Naive thymus-derived CD4-positive, alpha-beta T cell (primary cell): Measurements from ENCODE around the gene OSBPL8. TPM values are rescaled to one million over a fixed set of nuclear protein-coding genes. Genes with fewer than 3 reads are reported as not detected.
"Not testable (repeated sequence)": the region's sequence is repeated elsewhere in the genome, so short reads cannot be mapped to it uniquely, and the experiment has no call there.

Experiments used
- ATAC-seq: fragments of 150-1000 bp; cut with Tn5 transposase; 2 replicates; pipeline ENCODE4 v1.10.0; 2021; ENCODE audit warnings: mild to moderate bottlenecking, moderate library complexity
- CTCF ChIA-PET: fragments of 350-600 bp; sonication (Branson Sonifier 250); formaldehyde crosslinking; loops from one replicate; lab custom pipeline; 2021; ENCODE audit warnings: antibody characterized with exemption; lab: Charles Lee
- POLR2A ChIA-PET: fragments of 350-600 bp; sonication (Branson Sonifier 250); formaldehyde crosslinking; loops from one replicate; lab custom pipeline; 2021; ENCODE audit warnings: antibody characterized with exemption, inconsistent platforms; lab: Charles Lee
- DNase-seq, 9 donors: peaks; one replicate each; pipeline versions ENCODE4 v3.0.0 to v3.0.0-alpha.2; 2020 to 2022; ENCODE audit warnings: mixed read lengths in 1 of 9
- H3K27ac ChIP-seq: one replicate; pipeline ENCODE4 v1.7.0; 2013; ENCODE audit warnings: mild to moderate bottlenecking, low read depth, low read length, moderate library complexity
- H3K27me3 ChIP-seq, 2 donors: one replicate each; pipeline ENCODE4 v1.7.0; 2013; ENCODE audit warnings: low read length in 2 of 2, mild to moderate bottlenecking in 2 of 2, moderate library complexity in 2 of 2; ENCODE audit not compliant: control insufficient read depth in 2 of 2, insufficient read depth in 2 of 2
- H3K36me3 ChIP-seq, 3 experiments: 1 replicate in 2 of 3; 2 replicates in 1 of 3; pipeline ENCODE4 v1.7.0; 2013; ENCODE audit warnings: low read length in 3 of 3, mild to moderate bottlenecking in 3 of 3, moderate library complexity in 1 of 3; ENCODE audit not compliant: insufficient read depth in 3 of 3, control insufficient read depth in 2 of 3
- H3K4me1 ChIP-seq, 2 donors: one replicate each; pipeline ENCODE4 v1.7.0; 2013; ENCODE audit warnings: low read length in 2 of 2, mild to moderate bottlenecking in 2 of 2, moderate library complexity in 1 of 2; ENCODE audit not compliant: control insufficient read depth in 2 of 2, insufficient read depth in 2 of 2
- H3K4me3 ChIP-seq: 2 replicates; pipeline ENCODE4 v1.7.0; 2013; ENCODE audit warnings: mild to moderate bottlenecking, low read length
- H3K9me3 ChIP-seq, 3 experiments: 1 replicate in 2 of 3; 2 replicates in 1 of 3; pipeline ENCODE4 v1.7.0; 2013; ENCODE audit warnings: low read length in 3 of 3; ENCODE audit not compliant: control insufficient read depth in 2 of 3
- H3K27ac Mint-ChIP-seq, 9 donors: one replicate each; pipeline ENCODE4 v1.8.0; 2020 to 2022; ENCODE audit warnings: mixed read lengths in 9 of 9, mild to moderate bottlenecking in 8 of 9, moderate library complexity in 5 of 9, inconsistent platforms in 2 of 9
- H3K27me3 Mint-ChIP-seq, 5 donors: one replicate each; pipeline ENCODE4 v1.8.0; 2021 to 2022; ENCODE audit warnings: mixed read lengths in 5 of 5, mild to moderate bottlenecking in 1 of 5
- H3K36me3 Mint-ChIP-seq, 5 donors: one replicate each; pipeline ENCODE4 v1.8.0; 2020 to 2022; ENCODE audit warnings: mixed read lengths in 5 of 5, mild to moderate bottlenecking in 3 of 5, inconsistent platforms in 1 of 5
- H3K4me1 Mint-ChIP-seq, 7 donors: one replicate each; pipeline ENCODE4 v1.8.0; 2020 to 2022; ENCODE audit warnings: mixed read lengths in 7 of 7, mild to moderate bottlenecking in 3 of 7, inconsistent platforms in 1 of 7
- H3K4me3 Mint-ChIP-seq, 10 donors: one replicate each; pipeline ENCODE4 v1.8.0; 2020 to 2022; ENCODE audit warnings: mild to moderate bottlenecking in 10 of 10, mixed read lengths in 10 of 10, moderate library complexity in 6 of 10, inconsistent platforms in 2 of 10
- H3K9me3 Mint-ChIP-seq, 11 donors: one replicate each; pipeline ENCODE4 v1.8.0; 2020 to 2022; ENCODE audit warnings: mixed read lengths in 11 of 11, mild to moderate bottlenecking in 4 of 11, inconsistent platforms in 1 of 11, moderate library complexity in 1 of 11
- intact Hi-C, 2 donors: fragments of 100-400 bp; cut with micrococcal nuclease; formaldehyde crosslinking; loops; one replicate each; pipeline ENCODE4 v1.15.1; 2023
- polyA plus RNA-seq, 2 donors: library from polyadenylated mRNA; unstranded; fragments of 300-500 nt; fragmentation: Illumina TruSeq; gene quantifications; one replicate each; pipeline ENCODE4 v1.2.3, GENCODE V29; 2021
- total RNA-seq, 6 experiments: library from RNA in 5 of 6; stranded (reverse) in 5 of 6; gene quantifications; 1 replicate in 5 of 6; 2 replicates in 1 of 6; pipeline ENCODE4 v1.2.3 and lab custom pipeline; 2021 to 2026

Gene OSBPL8
- total and polyA plus RNA-seq, 7 experiments from 2014 or later: 113 to 157 (median 122) TPM

DNA sequence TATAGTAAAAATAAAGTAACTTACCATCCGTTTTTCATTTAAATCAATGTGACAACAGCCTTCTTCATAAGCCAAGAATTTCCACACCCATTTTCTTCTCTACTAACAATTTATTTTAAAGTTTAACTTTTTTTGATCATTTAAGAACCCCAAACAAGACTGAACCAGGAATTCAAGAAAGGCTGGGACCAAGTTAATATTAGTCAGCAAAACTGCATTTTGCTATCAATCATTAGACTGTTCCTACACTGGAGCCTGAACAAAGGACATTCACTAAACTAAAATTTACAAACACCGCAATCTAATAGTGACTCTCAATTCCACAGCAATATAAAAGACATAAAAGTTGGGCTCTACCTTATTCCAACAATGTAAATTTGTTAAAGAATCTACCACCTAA is 73.6 kb downstream of the OSBPL8 start:
- Mint-ChIP-seq H3K4me3 (no peak overlapping the region), H3K27ac (peak overlapping the region in 1 of 9 donors; percentile 16), H3K4me1 (peaks cover 16 to 46% (median 34%) of the 10 kb centered on the region in 7 donors), H3K27me3 (no peaks in the 10 kb centered on the region), H3K36me3 (peaks cover 16 to 63% (median 22%) of the 10 kb centered on the region in 5 donors), H3K9me3 (no peaks in the 10 kb centered on the region)
- ATAC-seq: no peak
- no peaks in the 10 kb centered on the region for H3K9me3 ChIP-seq
- no peak overlapping the region for H3K4me3 ChIP-seq
- peaks cover 0 to 23% (median 0%) of the 10 kb centered on the region in 3 experiments for H3K36me3 ChIP-seq
- H3K27ac ChIP-seq: no peak overlapping the region
- POLR2A ChIA-PET: no interaction called here
- DNase-seq: no peak
- no peaks in the 10 kb centered on the region for H3K4me1 ChIP-seq
- intact Hi-C loops: loop anchor here in 1 of 2 donors (5.0 kb wide), 1 partner anchor 71 kb away; the partner anchor contains the start of gene OSBPL8
- CTCF ChIA-PET: no interaction called here
- no peaks in the 10 kb centered on the region for H3K27me3 ChIP-seq

DNA sequence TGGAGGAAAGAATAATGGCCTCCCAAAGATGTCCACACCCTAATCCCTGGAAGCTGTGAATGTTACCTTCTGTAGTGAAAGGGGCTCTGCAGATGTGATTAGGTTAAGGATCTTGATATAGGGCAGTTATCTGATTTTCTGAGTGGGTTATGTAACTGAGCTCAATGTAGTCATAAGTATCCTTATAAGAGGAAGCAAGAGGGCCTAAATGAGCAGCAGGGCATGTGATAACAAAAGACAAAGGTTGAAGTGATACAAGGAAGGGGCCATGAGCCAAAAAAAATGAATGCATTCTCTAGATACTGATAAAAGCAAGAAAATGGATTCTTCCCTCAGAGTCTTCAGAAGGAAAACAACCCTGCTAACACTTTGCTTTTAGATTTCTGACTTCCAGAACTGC is 78.8 kb downstream of the OSBPL8 start:
- peaks cover 5 to 43% (median 25%) of the 10 kb centered on the region in 5 donors for H3K36me3 Mint-ChIP-seq
- POLR2A ChIA-PET: no interaction called here

DNA sequence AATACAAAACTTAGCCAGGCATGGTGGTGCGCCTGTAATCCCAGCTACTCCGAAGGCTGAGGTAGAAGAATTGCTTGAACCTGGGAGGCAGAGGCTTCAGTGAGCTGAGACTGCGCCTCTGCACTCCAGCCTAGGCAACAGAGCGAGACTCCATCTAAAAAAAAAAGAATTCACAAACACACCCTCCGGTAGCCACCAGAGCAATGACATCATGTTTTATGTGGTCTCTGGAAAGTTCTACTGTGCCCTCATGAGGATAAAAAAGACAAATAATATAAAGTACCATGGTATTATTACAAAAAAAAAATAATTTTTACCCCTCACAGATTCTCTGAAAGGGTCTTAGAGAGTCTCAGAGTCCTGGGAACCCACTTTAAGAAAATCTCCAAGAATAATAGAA is 81.5 kb downstream of the OSBPL8 start:
- ChIA-PET POLR2A (no interaction called here), CTCF (no interaction called here)
- Histone ChIP-seq H3K36me3 (peaks cover 0 to 3% (median 0%) of the 10 kb centered on the region in 3 experiments), H3K27me3 (no peaks in the 10 kb centered on the region), H3K4me3 (no peak overlapping the region), H3K4me1 (no peaks in the 10 kb centered on the region), H3K9me3 (no peaks in the 10 kb centered on the region), H3K27ac (no peak overlapping the region)
- Mint-ChIP-seq H3K9me3 (no peaks in the 10 kb centered on the region), H3K4me1 (peaks cover 9 to 57% (median 37%) of the 10 kb centered on the region in 7 donors), H3K27me3 (no peaks in the 10 kb centered on the region), H3K27ac (no peak overlapping the region), H3K36me3 (peaks cover 0 to 39% (median 24%) of the 10 kb centered on the region in 5 donors), H3K4me3 (no peak overlapping the region)
- intact Hi-C loops: no loop called here
- no peak for DNase-seq
- no peak for ATAC-seq

More for the DNA sequence above, 78.8 kb downstream of the OSBPL8 start:
- no peak overlapping the region for H3K27ac ChIP-seq
- peaks cover 9 to 44% (median 35%) of the 10 kb centered on the region in 7 donors for H3K4me1 Mint-ChIP-seq
- no peaks in the 10 kb centered on the region for H3K9me3 ChIP-seq
- H3K27me3 ChIP-seq: no peaks in the 10 kb centered on the region
- peak overlapping the region in 2 of 9 donors; percentile 4 to 51 for H3K27ac Mint-ChIP-seq
- H3K4me3 Mint-ChIP-seq: no peak overlapping the region
- CTCF ChIA-PET: interaction anchor here (0.5 kb wide), 1 partner anchor 56 kb away, joined by 3 read pairs; no protein-coding TSS in a partner anchor
- intact Hi-C loops: no loop called here
- ATAC-seq: peak; percentile 24
- peaks cover 0 to 9% (median 0%) of the 10 kb centered on the region in 3 experiments for H3K36me3 ChIP-seq
- no peaks in the 10 kb centered on the region for H3K4me1 ChIP-seq
- no peaks in the 10 kb centered on the region for H3K27me3 Mint-ChIP-seq
- H3K9me3 Mint-ChIP-seq: no peaks in the 10 kb centered on the region
- DNase-seq: no peak
- no peak overlapping the region for H3K4me3 ChIP-seq

DNA sequence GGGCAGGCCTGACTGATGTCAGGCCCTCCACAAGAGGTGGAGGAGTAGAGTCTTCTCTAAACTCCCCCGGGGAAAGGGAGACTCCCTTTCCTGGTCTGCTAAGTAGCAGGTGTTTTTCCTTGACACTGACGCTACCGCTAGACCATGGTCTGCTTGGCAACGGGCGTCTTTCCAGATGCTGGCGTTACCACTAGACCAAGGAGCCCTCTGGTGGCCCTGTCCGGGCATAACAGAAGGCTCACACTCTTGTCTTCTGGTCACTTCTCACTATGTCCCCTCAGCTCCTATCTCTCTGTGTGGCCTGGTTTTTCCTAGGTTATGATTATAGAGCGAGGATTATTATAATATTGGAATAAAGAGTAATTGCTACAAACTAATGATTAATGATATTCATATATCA is 86.7 kb downstream of the OSBPL8 start:
- H3K27me3 Mint-ChIP-seq, H3K27me3 ChIP-seq, H3K4me3 Mint-ChIP-seq, H3K4me1 ChIP-seq, DNase-seq, H3K36me3 ChIP-seq, CTCF ChIA-PET, POLR2A ChIA-PET, H3K9me3 Mint-ChIP-seq, H3K4me3 ChIP-seq, H3K9me3 ChIP-seq, intact Hi-C loops, ATAC-seq, H3K27ac Mint-ChIP-seq, H3K27ac ChIP-seq: not testable (repeated sequence)
- Mint-ChIP-seq H3K36me3 (peaks cover 0 to 14% (median 8%) of the 10 kb centered on the region in 5 donors), H3K4me1 (peaks cover 0 to 38% (median 24%) of the 10 kb centered on the region in 7 donors)

DNA sequence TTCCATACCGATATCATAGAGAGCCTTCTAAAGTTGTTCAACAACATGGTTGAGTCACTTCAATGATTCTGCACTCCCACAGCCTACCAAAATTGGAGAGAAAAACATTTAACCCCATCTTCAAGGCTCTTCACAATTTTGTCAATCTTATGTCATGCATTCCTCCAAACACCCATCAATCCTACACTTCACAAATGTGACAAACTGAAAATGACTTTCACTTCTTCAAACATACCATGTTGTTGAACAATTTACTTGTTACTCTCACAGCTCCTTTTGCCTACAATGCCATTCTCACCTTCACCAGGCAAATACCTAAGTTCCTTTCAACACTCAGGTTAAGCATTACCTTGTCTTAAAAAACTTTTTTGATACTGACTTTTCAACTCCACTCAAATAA is 88.0 kb downstream of the OSBPL8 start:
- CTCF ChIA-PET: interaction anchor here (1.0 kb wide), 1 partner anchor 13 kb away, joined by 3 read pairs; no protein-coding TSS in a partner anchor
- peaks cover 0 to 5% of the 10 kb centered on the region in 2 donors for H3K4me1 ChIP-seq
- DNase-seq (no peak), ATAC-seq (no peak)
- POLR2A ChIA-PET: interaction anchor here (0.7 kb wide), 1 partner anchor 492 kb away, joined by 3 read pairs; no protein-coding TSS in a partner anchor
- H3K27ac ChIP-seq: no peak overlapping the region
- no peaks in the 10 kb centered on the region for H3K9me3 ChIP-seq
- no peaks in the 10 kb centered on the region for H3K27me3 ChIP-seq
- H3K36me3 Mint-ChIP-seq: peaks cover 0 to 14% (median 7%) of the 10 kb centered on the region in 5 donors
- no peaks in the 10 kb centered on the region for H3K27me3 Mint-ChIP-seq
- H3K9me3 Mint-ChIP-seq: no peaks in the 10 kb centered on the region
- no peak overlapping the region for H3K27ac Mint-ChIP-seq
- H3K4me3 Mint-ChIP-seq: no peak overlapping the region
- H3K36me3 ChIP-seq: no peaks in the 10 kb centered on the region
- intact Hi-C loops: no loop called here
- peaks cover 0 to 28% (median 16%) of the 10 kb centered on the region in 7 donors for H3K4me1 Mint-ChIP-seq
- no peak overlapping the region for H3K4me3 ChIP-seq

DNA sequence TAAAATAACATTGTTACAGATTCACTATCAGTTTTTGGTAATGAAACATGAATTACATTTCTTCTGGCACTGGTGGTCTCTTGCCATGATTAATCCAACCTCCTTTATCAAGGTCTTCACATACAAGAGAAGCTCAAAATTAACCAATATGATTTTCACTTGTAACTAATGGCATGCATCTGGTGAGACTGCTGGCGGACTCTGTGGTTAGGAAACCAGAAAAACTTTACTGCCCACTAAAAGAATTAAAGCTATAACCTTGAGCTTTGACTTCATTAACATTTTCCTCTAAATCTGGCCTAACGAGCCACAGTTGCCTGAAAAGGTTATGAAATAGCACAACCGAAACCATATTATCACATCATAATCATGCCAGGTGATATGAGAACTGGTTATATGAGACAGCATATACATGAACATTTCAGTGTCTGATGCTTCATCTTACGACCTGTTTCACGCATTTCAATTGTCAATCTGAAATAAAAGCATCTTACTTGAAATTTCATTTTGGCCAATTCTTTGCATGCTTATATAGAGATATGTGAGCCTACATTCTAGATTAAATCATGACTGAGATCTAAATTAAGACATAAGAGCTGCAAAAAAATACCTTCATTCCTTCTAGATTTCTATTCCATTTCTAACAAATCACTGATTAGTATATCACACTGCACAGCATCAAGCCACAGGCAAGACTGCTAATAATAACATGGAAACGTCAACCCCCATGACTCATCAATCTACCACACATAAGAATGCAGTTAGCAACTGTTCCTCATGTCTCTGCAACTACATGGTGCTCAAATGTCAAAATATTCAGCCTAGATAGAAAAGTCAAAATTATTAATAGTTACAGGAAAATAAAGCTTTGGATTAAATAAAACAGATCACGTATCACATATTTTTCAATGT is 89.3 kb downstream of the OSBPL8 start:
- ATAC-seq: peak; percentile 69
- no peak overlapping the region for H3K27ac ChIP-seq
- POLR2A ChIA-PET: no interaction called here

More for the DNA sequence above, 89.3 kb downstream of the OSBPL8 start:
- Histone ChIP-seq H3K4me1 (peaks cover 0 to 5% of the 10 kb centered on the region in 2 donors), H3K36me3 (no peaks in the 10 kb centered on the region), H3K9me3 (no peaks in the 10 kb centered on the region), H3K4me3 (no peak overlapping the region), H3K27me3 (no peaks in the 10 kb centered on the region)
- Mint-ChIP-seq H3K4me1 (peaks cover 0 to 17% (median 12%) of the 10 kb centered on the region in 7 donors), H3K36me3 (peaks cover 0 to 9% (median 4%) of the 10 kb centered on the region in 5 donors), H3K27me3 (no peaks in the 10 kb centered on the region), H3K4me3 (no peak overlapping the region), H3K27ac (no peak overlapping the region), H3K9me3 (no peaks in the 10 kb centered on the region)
- CTCF ChIA-PET: no interaction called here
- DNase-seq: no peak
- intact Hi-C loops: no loop called here
